ENCODE results near the gene CNTN5. TPM values are rescaled to one million over a fixed set of nuclear protein-coding genes. Genes with fewer than 3 reads are reported as not detected.

CNTN5 gene
- total and polyA plus RNA-seq, 2 donors (not counting 1 experiment from before 2014, with no cell fraction given) = not detected

DNA sequence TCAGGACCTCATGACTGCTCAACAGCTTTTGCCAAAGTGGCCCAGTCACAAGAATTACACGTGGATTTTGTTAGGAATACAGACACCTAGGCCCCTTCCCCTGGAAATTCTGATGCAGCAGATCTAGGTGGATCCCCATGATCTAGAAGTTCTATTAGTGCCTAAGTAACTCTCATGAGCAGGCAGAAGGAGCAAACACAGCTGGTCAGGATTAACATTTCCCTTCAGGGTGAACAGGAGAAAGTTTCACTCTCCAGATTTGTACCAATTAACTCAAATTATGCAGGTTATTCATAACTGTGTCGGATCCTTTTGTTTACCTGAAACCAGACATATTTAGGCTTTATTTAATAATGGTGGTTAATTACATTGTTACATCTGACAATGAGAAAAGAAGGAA is 1072.9 kb downstream of the CNTN5 start:
- no peak overlapping the region for H3K4me3 ChIP-seq (ENCODE audit: control extremely low read depth in 1 of 5, extremely low read depth in 1 of 5, insufficient read depth in 1 of 5, low read depth in 2 of 5, low read length in 4 of 5)
- ChIA-PET POLR2A (no interaction called here), CTCF (no interaction called here)
- no peaks in the 10 kb centered on the region for H3K27me3 Mint-ChIP-seq
- no peak overlapping the region for H3K4me2 ChIP-seq (replicated peaks; ENCODE audit: low read depth, low read length, poor library complexity, severe bottlenecking)
- H3K27ac Mint-ChIP-seq = no peak overlapping the region
- no peaks in the 10 kb centered on the region for H3K36me3 ChIP-seq (replicated peaks in 1 of 2; ENCODE audit: control extremely low read depth in 1 of 2, control insufficient read depth in 1 of 2, extremely low read depth in 1 of 2, insufficient read depth in 2 of 2, low read length in 1 of 2)
- H2AFZ ChIP-seq (ENCODE audit: insufficient read depth, low read depth, low read length, poor library complexity, severe bottlenecking) = no peak overlapping the region
- 83% methylated on average over 1 of the region's 2 CpGs for WGBS (ENCODE audit: insufficient coverage)
- H3K9ac ChIP-seq (ENCODE audit: low read length) = no peak overlapping the region
- H3K4me1 ChIP-seq (ENCODE audit: control insufficient read depth in 2 of 2, insufficient read depth in 2 of 2, low read length in 2 of 2) = no peaks in the 10 kb centered on the region
- no peaks in the 10 kb centered on the region for H3K4me1 Mint-ChIP-seq
- DNase-seq (no peak), ATAC-seq (ENCODE audit: low read depth) (no peak)
- peaks cover 8% of the 10 kb centered on the region for H3K9me3 Mint-ChIP-seq (ENCODE audit: insufficient read depth)
- H3K27me3 ChIP-seq (replicated peaks in 1 of 4; ENCODE audit: control extremely low read depth in 1 of 4, control insufficient read depth in 3 of 4, insufficient read depth in 4 of 4, low read length in 3 of 4) = no peaks in the 10 kb centered on the region
- H3K27ac ChIP-seq (ENCODE audit: low read length in 2 of 2) = no peak overlapping the region
- TF ChIP-seq, protein P1, sequence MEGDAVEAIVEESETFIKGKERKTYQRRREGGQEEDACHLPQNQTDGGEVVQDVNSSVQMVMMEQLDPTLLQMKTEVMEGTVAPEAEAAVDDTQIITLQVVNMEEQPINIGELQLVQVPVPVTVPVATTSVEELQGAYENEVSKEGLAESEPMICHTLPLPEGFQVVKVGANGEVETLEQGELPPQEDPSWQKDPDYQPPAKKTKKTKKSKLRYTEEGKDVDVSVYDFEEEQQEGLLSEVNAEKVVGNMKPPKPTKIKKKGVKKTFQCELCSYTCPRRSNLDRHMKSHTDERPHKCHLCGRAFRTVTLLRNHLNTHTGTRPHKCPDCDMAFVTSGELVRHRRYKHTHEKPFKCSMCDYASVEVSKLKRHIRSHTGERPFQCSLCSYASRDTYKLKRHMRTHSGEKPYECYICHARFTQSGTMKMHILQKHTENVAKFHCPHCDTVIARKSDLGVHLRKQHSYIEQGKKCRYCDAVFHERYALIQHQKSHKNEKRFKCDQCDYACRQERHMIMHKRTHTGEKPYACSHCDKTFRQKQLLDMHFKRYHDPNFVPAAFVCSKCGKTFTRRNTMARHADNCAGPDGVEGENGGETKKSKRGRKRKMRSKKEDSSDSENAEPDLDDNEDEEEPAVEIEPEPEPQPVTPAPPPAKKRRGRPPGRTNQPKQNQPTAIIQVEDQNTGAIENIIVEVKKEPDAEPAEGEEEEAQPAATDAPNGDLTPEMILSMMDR (IDR thresholded peaks at IDR 0.05) = no peak
- no peak for TF ChIP-seq EZH2 (IDR thresholded peaks at IDR 0.05; ENCODE audit: borderline replicate concordance, insufficient read depth, low read depth, low read length, poor library complexity, severe bottlenecking)
- H4K20me1 ChIP-seq (ENCODE audit: control insufficient read depth, insufficient read depth, low read length, poor library complexity, severe bottlenecking) = no peaks in the 10 kb centered on the region
- H3K4me3 Mint-ChIP-seq = no peak overlapping the region
- no peaks in the 10 kb centered on the region for H3K79me2 ChIP-seq (ENCODE audit: control insufficient read depth, insufficient read depth, low read length)
- intact Hi-C loops (cut with micrococcal nuclease) = no loop called here
- no peaks in the 10 kb centered on the region for H3K9me3 ChIP-seq (ENCODE audit: control extremely low read depth in 1 of 3, control insufficient read depth in 2 of 3, insufficient read depth in 1 of 3, low read length in 2 of 3)

DNA sequence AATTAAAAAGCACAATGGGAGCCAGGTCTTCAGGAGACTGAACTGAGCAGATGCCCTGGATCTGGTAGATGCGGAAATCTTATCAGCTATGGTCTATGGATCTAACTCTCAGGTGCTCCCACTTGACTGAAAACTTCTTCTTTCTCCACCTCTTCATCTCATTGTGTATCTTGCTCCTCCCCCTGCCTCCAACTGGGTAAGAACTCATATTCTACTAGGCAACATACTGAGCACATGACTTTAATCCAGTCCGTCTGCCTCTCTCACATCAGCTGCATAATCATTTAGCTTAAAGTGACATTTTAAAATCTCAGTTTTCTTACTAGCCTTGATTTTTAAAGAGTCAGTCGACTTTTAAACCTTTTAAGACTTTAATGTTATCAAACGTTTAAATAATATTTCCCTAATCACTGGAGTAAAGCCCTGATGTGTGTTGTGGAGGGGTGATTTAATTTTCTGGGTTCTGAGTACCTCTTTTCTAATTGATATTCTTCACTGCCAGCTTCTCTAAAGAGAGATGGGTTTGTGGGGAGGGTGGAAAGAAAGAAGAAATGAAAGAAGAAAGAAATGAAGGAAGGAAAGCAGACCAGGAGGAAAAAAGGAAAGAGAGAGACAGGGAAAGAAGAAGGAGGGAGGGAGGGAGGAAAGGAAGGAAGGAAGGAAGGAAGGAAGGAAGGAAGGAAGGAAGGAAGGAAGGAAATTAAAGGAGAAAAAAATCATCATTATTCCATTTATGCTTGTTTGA is 1073.5 kb downstream of the CNTN5 start:
- Mint-ChIP-seq H3K27me3 (no peaks in the 10 kb centered on the region), H3K9me3 (ENCODE audit: insufficient read depth) (peaks cover 10% of the 10 kb centered on the region), H3K4me1 (no peaks in the 10 kb centered on the region), H3K27ac (no peak overlapping the region), H3K4me3 (no peak overlapping the region)
- ChIA-PET CTCF (no interaction called here), POLR2A (no interaction called here)
- 82% methylated on average over 2 of the region's 4 CpGs for WGBS (ENCODE audit: insufficient coverage)
- Histone ChIP-seq H3K27ac (ENCODE audit: low read length in 2 of 2) (no peak overlapping the region), H4K20me1 (ENCODE audit: control insufficient read depth, insufficient read depth, low read length, poor library complexity, severe bottlenecking) (no peaks in the 10 kb centered on the region), H3K4me3 (ENCODE audit: control extremely low read depth in 1 of 5, extremely low read depth in 1 of 5, insufficient read depth in 1 of 5, low read depth in 2 of 5, low read length in 4 of 5) (no peak overlapping the region), H2AFZ (ENCODE audit: insufficient read depth, low read depth, low read length, poor library complexity, severe bottlenecking) (no peak overlapping the region), H3K36me3 (replicated peaks in 1 of 2; ENCODE audit: control extremely low read depth in 1 of 2, control insufficient read depth in 1 of 2, extremely low read depth in 1 of 2, insufficient read depth in 2 of 2, low read length in 1 of 2) (no peaks in the 10 kb centered on the region), H3K79me2 (ENCODE audit: control insufficient read depth, insufficient read depth, low read length) (no peaks in the 10 kb centered on the region), H3K4me2 (replicated peaks; ENCODE audit: low read depth, low read length, poor library complexity, severe bottlenecking) (no peak overlapping the region), H3K9ac (ENCODE audit: low read length) (no peak overlapping the region), H3K9me3 (ENCODE audit: control extremely low read depth in 1 of 3, control insufficient read depth in 2 of 3, insufficient read depth in 1 of 3, low read length in 2 of 3) (no peaks in the 10 kb centered on the region), H3K27me3 (replicated peaks in 1 of 4; ENCODE audit: control extremely low read depth in 1 of 4, control insufficient read depth in 3 of 4, insufficient read depth in 4 of 4, low read length in 3 of 4) (no peaks in the 10 kb centered on the region), H3K4me1 (ENCODE audit: control insufficient read depth in 2 of 2, insufficient read depth in 2 of 2, low read length in 2 of 2) (no peaks in the 10 kb centered on the region)
- ATAC-seq (ENCODE audit: low read depth) (no peak), DNase-seq (no peak)
- TF ChIP-seq EZH2 (IDR thresholded peaks at IDR 0.05; ENCODE audit: borderline replicate concordance, insufficient read depth, low read depth, low read length, poor library complexity, severe bottlenecking) = no peak
- TF ChIP-seq, protein P1 (IDR thresholded peaks at IDR 0.05) = no peak
- intact Hi-C loops (cut with micrococcal nuclease) = no loop called here

All from B cell (primary cell).